Endothelial cell of umbilical vein (primary cell): ENCODE data around the gene PTPRD. TPM values are rescaled to one million over a fixed set of nuclear protein-coding genes. Genes with fewer than 3 reads are reported as not detected.

Experiments
- BruUV-seq: library from RNA; stranded (reverse); fragments of 400-500 nt; replicated peaks from 2 replicates; lab custom pipeline; 2021; lab: Mats Ljungman, UMichigan
- CTCF ChIA-PET: fragments of 300-600, 350-600 bp; sonication (Branson Sonifier 250); formaldehyde crosslinking; loops from one replicate; lab custom pipeline; 2021; ENCODE audit warnings: antibody characterized with exemption, inconsistent platforms; lab: Charles Lee
- POLR2A ChIA-PET: fragments of 300-600, 350-600 bp; sonication (Branson Sonifier 250); formaldehyde crosslinking; loops from one replicate; lab custom pipeline; 2021; ENCODE audit warnings: antibody characterized with exemption, inconsistent platforms; lab: Charles Lee
- DNase-seq: peaks from one replicate; pipeline ENCODE4 v3.0.0-alpha.2; 2011; ENCODE audit warnings: low read depth, low spot score
- FAIRE-seq: peaks from 2 replicates; lab custom pipeline; 2011; peaks lifted over from hg19 to GRCh38; lab: Jason Lieb, UNC
- H2AFZ ChIP-seq: 2 replicates; pipeline ENCODE4 v1.6.0; 2012; ENCODE audit warnings: low read depth, low read length, control low read depth, inconsistent platforms
- H3K27ac ChIP-seq: 2 replicates; pipeline ENCODE4 v1.5.1; 2011; ENCODE audit warnings: low read depth, mild to moderate bottlenecking, control low read depth, low read length, moderate library complexity; ENCODE audit not compliant: insufficient read depth
- H3K27me3 ChIP-seq, 2 experiments: 2 replicates each; pipeline versions ENCODE4 v1.6.0 to v1.6.1; 2011; ENCODE audit warnings: low read length in 2 of 2, mixed read lengths in 1 of 2; ENCODE audit not compliant: control insufficient read depth in 2 of 2, insufficient read depth in 2 of 2
- H3K36me3 ChIP-seq, 2 experiments: 2 replicates in 1 of 2; 3 replicates in 1 of 2; pipeline ENCODE4 v1.5.1; 2011; ENCODE audit warnings: low read length in 2 of 2, mild to moderate bottlenecking in 1 of 2, moderate library complexity in 1 of 2; ENCODE audit not compliant: control insufficient read depth in 2 of 2, insufficient read depth in 2 of 2; ENCODE audit errors: extremely low read depth in 1 of 2
- H3K4me1 ChIP-seq: 3 replicates; pipeline ENCODE4 v1.5.1; 2011; ENCODE audit warnings: mild to moderate bottlenecking, low read length; ENCODE audit not compliant: control insufficient read depth, insufficient read depth; ENCODE audit errors: extremely low read depth
- H3K4me2 ChIP-seq: 2 replicates; pipeline ENCODE4 v1.6.1; 2011; ENCODE audit warnings: low read length, control low read depth, mixed read lengths; ENCODE audit not compliant: insufficient read depth
- H3K4me3 ChIP-seq, 3 experiments: fragments of 200-600 bp in 1 of 3; sonication (generic), shearing (Covaris generic) in 1 of 3; replicated peaks in 1 of 3; 2 replicates each; pipeline ENCODE4 v1.5.1; 2011 to 2016; ENCODE audit warnings: control low read depth in 3 of 3, low read length in 3 of 3, mild to moderate bottlenecking in 2 of 3, inconsistent platforms in 1 of 3, low read depth in 1 of 3, moderate library complexity in 1 of 3; ENCODE audit not compliant: insufficient read depth in 1 of 3
- H3K79me2 ChIP-seq: 2 replicates; pipeline ENCODE4 v1.6.0; 2012; ENCODE audit warnings: low read length, inconsistent platforms; ENCODE audit not compliant: control insufficient read depth, insufficient read depth
- H3K9ac ChIP-seq: replicated peaks from 2 replicates; pipeline ENCODE3; 2011; ENCODE audit warnings: low read length, control low read depth; ENCODE audit not compliant: insufficient read depth; ENCODE audit errors: extremely low read depth
- H3K9me1 ChIP-seq: replicated peaks from 3 replicates; pipeline ENCODE4 v1.6.0; 2011; ENCODE audit warnings: mild to moderate bottlenecking, low read length; ENCODE audit not compliant: control insufficient read depth, insufficient read depth; ENCODE audit errors: extremely low read depth
- H3K9me3 ChIP-seq: replicated peaks from 2 replicates; pipeline ENCODE4 v1.5.1; 2012; ENCODE audit warnings: low read length, inconsistent platforms; ENCODE audit not compliant: control insufficient read depth, insufficient read depth
- H4K20me1 ChIP-seq: replicated peaks from 2 replicates; pipeline ENCODE3; 2011; ENCODE audit warnings: mild to moderate bottlenecking, low read length; ENCODE audit not compliant: control insufficient read depth, insufficient read depth; ENCODE audit errors: extremely low read depth
- CTCF ChIP-seq, 2 donors: IDR thresholded peaks; 1 replicate in 1 of 2; 2 replicates in 1 of 2; pipeline ENCODE4 v1.5.1; 2011; ENCODE audit warnings: low read length in 2 of 2, mild to moderate bottlenecking in 2 of 2, moderate library complexity in 2 of 2, control low read depth in 1 of 2, inconsistent platforms in 1 of 2, low read depth in 1 of 2; ENCODE audit not compliant: insufficient read depth in 1 of 2; ENCODE audit errors: extremely low read depth in 1 of 2
- EZH2 ChIP-seq: IDR thresholded peaks from 2 replicates; pipeline ENCODE4 v1.6.1; 2012; ENCODE audit warnings: borderline replicate concordance, low read depth, mild to moderate bottlenecking, moderate library complexity, low read length, inconsistent platforms; ENCODE audit not compliant: severe bottlenecking
- FOS ChIP-seq: IDR thresholded peaks from 2 replicates; pipeline ENCODE4 v1.6.1; 2011; ENCODE audit warnings: mild to moderate bottlenecking, low read length, moderate library complexity, borderline replicate concordance; ENCODE audit not compliant: insufficient read depth
- GATA2 ChIP-seq: IDR thresholded peaks from 2 replicates; pipeline ENCODE4 v1.7.0; 2011; ENCODE audit warnings: low read depth, mild to moderate bottlenecking, moderate library complexity, mixed read lengths, low read length; ENCODE audit not compliant: insufficient read length, insufficient read depth
- JUN ChIP-seq: IDR thresholded peaks from 2 replicates; pipeline ENCODE4 v1.6.1; 2011; ENCODE audit warnings: borderline replicate concordance, low read depth; ENCODE audit not compliant: insufficient read length, insufficient read depth
- MYC ChIP-seq: IDR thresholded peaks from one replicate; pipeline ENCODE4 v1.6.1; 2011; ENCODE audit warnings: mild to moderate bottlenecking, low read depth, low read length
- POLR2A ChIP-seq: IDR thresholded peaks from 2 replicates; pipeline ENCODE4 v1.6.1; 2012; ENCODE audit warnings: low read depth, mild to moderate bottlenecking, control low read depth, low read length
- POLR2AphosphoS5 ChIP-seq: IDR thresholded peaks from 2 replicates; pipeline ENCODE4 v1.6.1; 2012; ENCODE audit warnings: low read depth, mild to moderate bottlenecking, control low read depth, low read length, moderate library complexity; ENCODE audit not compliant: insufficient read depth
- dilution Hi-C: fragments of 300-500 bp; cut with MboI; formaldehyde crosslinking; loops from one replicate; pipeline ENCODE4 v1.15.0; 2019; ENCODE audit warnings: low sequenced_read_pairs; ENCODE audit not compliant: extremely low pct_ligation_motif_present
- intact Hi-C: fragments of 100-400 bp; cut with micrococcal nuclease; formaldehyde crosslinking; loops from one replicate; pipeline ENCODE4 v1.10.0; 2022
- polyA plus RNA-seq, 4 experiments: library from polyadenylated mRNA; depleted of rRNA in 3 of 4; stranded (reverse) in 3 of 4; unstranded in 1 of 4; fragments of >200 nt; gene quantifications; 2 replicates each; pipeline versions ENCODE4 v1.2.1 to v1.2.3, GENCODE V29; 2011 to 2012; ENCODE audit warnings: missing spikeins in 1 of 4
- total RNA-seq: library from RNA; stranded (reverse); gene quantifications from 2 replicates; pipeline ENCODE4 v1.2.3, GENCODE V29; 2021
- TF ChIP-seq, protein P1 (sequence below): IDR thresholded peaks from 2 replicates; pipeline ENCODE4 v1.6.1; 2011; ENCODE audit not compliant: insufficient read depth, insufficient read length

The PTPRD gene
- total and polyA plus RNA-seq, 2 donors (not counting 3 experiments of a cell fraction or from before 2014, with no cell fraction given), result 5.5 to 5.7 TPM

GRCh38 chr9:10250219-10250618 lies 362.6 kb downstream of the PTPRD start:
- no peaks in the 10 kb centered on the region for H3K79me2 ChIP-seq
- CTCF ChIA-PET, result interaction anchor here (2.2 kb wide), 1 partner anchor 15 kb away, joined by 6 read pairs; no protein-coding TSS in a partner anchor
- H3K9ac ChIP-seq, result no peak overlapping the region
- dilution Hi-C loops (no loop called here), intact Hi-C loops (no loop called here)
- no peak overlapping the region for H3K27ac ChIP-seq
- H3K9me3 ChIP-seq, result no peaks in the 10 kb centered on the region
- H3K9me1 ChIP-seq, result no peaks in the 10 kb centered on the region
- POLR2A ChIA-PET, result no interaction called here
- no peaks in the 10 kb centered on the region for H3K4me1 ChIP-seq
- no peaks in the 10 kb centered on the region for H3K27me3 ChIP-seq
- no peak overlapping the region for H2AFZ ChIP-seq
- H4K20me1 ChIP-seq, result no peaks in the 10 kb centered on the region
- no peak overlapping the region for H3K4me2 ChIP-seq
- no peaks in the 10 kb centered on the region for H3K36me3 ChIP-seq
- TF ChIP-seq FOS (no peak), GATA2 (no peak), MYC (no peak)
- TF ChIP-seq, protein P1, sequence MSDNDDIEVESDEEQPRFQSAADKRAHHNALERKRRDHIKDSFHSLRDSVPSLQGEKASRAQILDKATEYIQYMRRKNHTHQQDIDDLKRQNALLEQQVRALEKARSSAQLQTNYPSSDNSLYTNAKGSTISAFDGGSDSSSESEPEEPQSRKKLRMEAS, result no peak
- DNase-seq, result no peak
- FAIRE-seq, result no peak
- no TSS peak for BruUV-seq
- H3K4me3 ChIP-seq, result no peak overlapping the region

- FAIRE-seq, result no peak
Observed at GRCh38 chr9:10248890-10249289, 363.9 kb downstream of the PTPRD start.

More at GRCh38 chr9:10248890-10249289, 363.9 kb downstream of the PTPRD start:
- Histone ChIP-seq H3K27ac (no peak overlapping the region), H3K4me3 (no peak overlapping the region), H2AFZ (no peak overlapping the region), H3K9ac (no peak overlapping the region), H4K20me1 (no peaks in the 10 kb centered on the region), H3K9me3 (no peaks in the 10 kb centered on the region), H3K4me1 (no peaks in the 10 kb centered on the region), H3K4me2 (no peak overlapping the region), H3K36me3 (no peaks in the 10 kb centered on the region), H3K9me1 (no peaks in the 10 kb centered on the region), H3K79me2 (no peaks in the 10 kb centered on the region), H3K27me3 (no peaks in the 10 kb centered on the region)
- CTCF ChIA-PET, result interaction anchor here (1.0 to 1.1 kb wide), 2 partner anchors 14 to 18 kb away, joined by 3 read pairs; no protein-coding TSS in a partner anchor
- dilution Hi-C loops, result no loop called here
- no TSS peak for BruUV-seq
- DNase-seq, result no peak
- intact Hi-C loops, result no loop called here
- no peak for TF ChIP-seq JUN
- TF ChIP-seq FOS, result no peak
- no peak for TF ChIP-seq POLR2A
- no peak for TF ChIP-seq CTCF (IDR thresholded peaks at IDR 0.05; ENCODE audit: extremely low read depth in 1 of 2, insufficient read depth in 1 of 2, low read depth in 1 of 2, low read length in 2 of 2)
- TF ChIP-seq MYC, result no peak
- TF ChIP-seq POLR2AphosphoS5, result no peak
- TF ChIP-seq, protein P1, result no peak
- TF ChIP-seq EZH2, result no peak
- TF ChIP-seq GATA2, result no peak
- POLR2A ChIA-PET, result no interaction called here
